H1 (cell line): ENCODE results near the gene NFIX.

Experiments
- PHF8 ChIP-seq: fragments of 200-600 bp; sonication (generic); conservative IDR thresholded peaks from 2 replicates; pipeline ENCODE4 v1.7.1; 2012; ENCODE audit warnings: low read depth, mild to moderate bottlenecking, inconsistent platforms, low read length, moderate library complexity
- TF ChIP-seq, protein P1 (sequence below), 3 experiments: IDR thresholded peaks; 1 replicate in 2 of 3; 2 replicates in 1 of 3; pipeline versions ENCODE4 v1.5.1 to v1.6.1; 2011; ENCODE audit warnings: low read length in 3 of 3, mild to moderate bottlenecking in 3 of 3, inconsistent platforms in 2 of 3, low read depth in 1 of 3, moderate library complexity in 1 of 3; ENCODE audit not compliant: insufficient read depth in 1 of 3; ENCODE audit errors: control extremely low read depth in 1 of 3

DNA sequence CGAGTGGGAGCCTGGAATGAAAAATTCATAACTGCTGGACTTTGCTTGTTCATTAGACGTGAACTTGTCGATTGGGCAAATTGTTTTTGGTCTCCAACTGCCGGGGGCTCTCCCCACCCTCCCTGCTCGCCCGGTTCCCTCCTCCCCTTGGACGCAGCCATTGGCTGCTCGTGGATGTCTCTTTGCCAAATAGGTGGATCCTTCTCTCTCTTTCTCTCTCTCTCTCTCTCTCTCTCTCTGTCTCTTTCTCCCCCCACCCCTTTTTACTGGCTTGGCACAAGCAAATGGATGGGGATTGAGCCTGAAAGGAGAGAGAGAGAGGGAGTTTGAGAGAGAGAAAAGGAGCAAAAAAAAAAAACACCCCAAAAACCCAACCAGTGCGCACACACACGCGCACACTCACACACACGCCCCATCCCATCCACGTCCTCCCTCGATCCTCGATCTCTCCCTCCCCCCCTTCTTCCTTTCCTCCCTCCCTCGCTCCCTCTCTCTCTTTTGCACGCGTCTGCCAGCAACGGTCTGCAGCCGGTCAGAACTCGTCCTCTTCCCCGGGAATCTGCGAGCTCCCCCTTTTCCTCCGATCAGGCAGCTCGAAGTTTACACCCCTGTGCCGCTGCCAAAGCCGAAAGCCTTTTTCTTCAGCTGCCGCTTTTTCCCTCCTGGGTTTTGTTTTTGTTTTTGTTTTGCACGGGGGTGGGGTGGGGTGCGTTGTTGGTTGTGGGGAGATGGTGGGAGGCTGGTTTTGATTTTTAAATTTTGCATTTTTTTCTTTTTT is 27.8 kb downstream of the NFIX start:
- TF ChIP-seq, protein P1, sequence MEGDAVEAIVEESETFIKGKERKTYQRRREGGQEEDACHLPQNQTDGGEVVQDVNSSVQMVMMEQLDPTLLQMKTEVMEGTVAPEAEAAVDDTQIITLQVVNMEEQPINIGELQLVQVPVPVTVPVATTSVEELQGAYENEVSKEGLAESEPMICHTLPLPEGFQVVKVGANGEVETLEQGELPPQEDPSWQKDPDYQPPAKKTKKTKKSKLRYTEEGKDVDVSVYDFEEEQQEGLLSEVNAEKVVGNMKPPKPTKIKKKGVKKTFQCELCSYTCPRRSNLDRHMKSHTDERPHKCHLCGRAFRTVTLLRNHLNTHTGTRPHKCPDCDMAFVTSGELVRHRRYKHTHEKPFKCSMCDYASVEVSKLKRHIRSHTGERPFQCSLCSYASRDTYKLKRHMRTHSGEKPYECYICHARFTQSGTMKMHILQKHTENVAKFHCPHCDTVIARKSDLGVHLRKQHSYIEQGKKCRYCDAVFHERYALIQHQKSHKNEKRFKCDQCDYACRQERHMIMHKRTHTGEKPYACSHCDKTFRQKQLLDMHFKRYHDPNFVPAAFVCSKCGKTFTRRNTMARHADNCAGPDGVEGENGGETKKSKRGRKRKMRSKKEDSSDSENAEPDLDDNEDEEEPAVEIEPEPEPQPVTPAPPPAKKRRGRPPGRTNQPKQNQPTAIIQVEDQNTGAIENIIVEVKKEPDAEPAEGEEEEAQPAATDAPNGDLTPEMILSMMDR (IDR thresholded peaks at IDR 0.05; ENCODE audit: control extremely low read depth in 1 of 3, insufficient read depth in 1 of 3, low read depth in 1 of 3, low read length in 3 of 3), result no peak
- TF ChIP-seq PHF8, result no peak
